Ureter (tissue), 1 donor: ENCODE results near the gene ZNF491. TPM values are rescaled to one million over a fixed set of nuclear protein-coding genes. Genes with fewer than 3 reads are reported as not detected.
"Not testable (repeated sequence)": the region's sequence is repeated elsewhere in the genome, so short reads cannot be mapped to it uniquely, and the experiment has no call there.

Source experiments
- DNase-seq: peaks from one replicate; pipeline ENCODE4 v3.0.0-alpha.2; 2020; ENCODE audit warnings: low spot score
- total RNA-seq: library from RNA; stranded (reverse); gene quantifications from one replicate; pipeline ENCODE4 v1.2.4, GENCODE V29; 2023
- donor health status: DM: yes; HTN: yes; CAD: no.

The ZNF491 gene
- total RNA-seq, result 2.3 TPM

DNA sequence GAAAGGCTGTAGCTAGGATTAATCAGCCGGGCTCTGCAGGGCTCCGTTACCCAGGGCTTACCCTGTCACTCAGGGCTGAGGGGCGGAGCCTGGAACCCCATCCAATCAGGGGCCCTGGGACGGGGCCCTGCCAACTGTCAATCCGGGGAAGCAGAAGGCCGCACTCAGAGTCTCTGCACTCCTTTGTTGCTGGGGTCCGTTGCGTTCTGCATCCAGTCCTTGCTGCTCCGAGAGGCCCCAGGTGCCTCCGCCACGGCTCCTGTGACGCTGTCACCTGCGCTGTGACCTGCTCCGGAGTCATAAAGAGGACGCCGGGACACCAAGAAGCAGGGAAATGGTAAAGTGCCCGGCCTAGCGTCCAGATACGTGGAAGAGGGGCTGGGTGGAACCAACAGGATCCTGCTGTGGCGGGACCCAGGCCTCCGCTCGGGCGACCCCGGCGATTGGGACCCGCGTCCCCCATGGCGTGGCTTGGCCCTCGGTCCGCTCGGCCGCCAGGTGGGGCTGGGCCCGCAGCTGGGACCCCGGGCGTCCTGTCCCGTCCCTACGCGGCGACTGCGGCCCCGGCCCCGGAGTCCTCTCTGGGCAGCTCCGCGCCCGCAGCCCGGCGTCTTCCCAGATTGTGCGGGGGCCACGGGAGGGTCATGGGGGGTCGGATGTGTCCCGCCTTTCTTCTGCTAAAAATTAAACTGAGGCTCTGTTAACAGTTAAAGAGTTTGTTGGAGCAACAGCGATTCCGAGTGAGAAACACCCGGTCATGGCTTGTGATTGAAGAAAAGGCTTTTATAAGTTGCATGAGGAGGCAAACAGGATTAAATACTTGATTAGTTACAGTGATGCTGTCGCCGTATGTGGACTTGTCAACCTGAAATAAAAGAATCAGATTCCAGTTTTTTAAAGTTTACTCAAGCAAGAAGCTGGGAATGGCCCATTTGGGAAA is at the start of gene ZNF491:
Gene ZNF491 (plus strand): TSS at position 133 of the 940 bp plus-strand sequence. CDS start 7,431 bp downstream, outside the sequence.
- DNase-seq, result peak; percentile 92

DNA sequence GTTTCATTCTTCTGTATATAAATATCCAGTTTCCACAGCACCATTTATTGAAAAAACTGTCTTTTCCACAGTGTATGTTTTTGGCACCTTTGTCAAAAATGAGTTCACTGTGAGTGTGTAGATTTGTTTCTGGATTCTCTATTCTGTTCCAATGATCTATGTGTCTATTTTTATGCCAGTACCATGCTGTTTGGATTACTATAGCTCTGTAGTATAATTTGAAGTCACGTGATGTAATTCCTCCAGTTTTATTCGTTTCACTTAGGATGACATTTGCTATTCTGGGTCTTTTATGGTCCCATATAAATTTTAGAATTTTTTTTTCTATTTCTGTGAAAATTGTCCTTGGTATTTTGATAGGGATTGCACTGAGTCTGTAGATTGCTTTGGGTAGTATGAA is 48.6 kb upstream of the ZNF491 start:
- no peak for DNase-seq

DNA sequence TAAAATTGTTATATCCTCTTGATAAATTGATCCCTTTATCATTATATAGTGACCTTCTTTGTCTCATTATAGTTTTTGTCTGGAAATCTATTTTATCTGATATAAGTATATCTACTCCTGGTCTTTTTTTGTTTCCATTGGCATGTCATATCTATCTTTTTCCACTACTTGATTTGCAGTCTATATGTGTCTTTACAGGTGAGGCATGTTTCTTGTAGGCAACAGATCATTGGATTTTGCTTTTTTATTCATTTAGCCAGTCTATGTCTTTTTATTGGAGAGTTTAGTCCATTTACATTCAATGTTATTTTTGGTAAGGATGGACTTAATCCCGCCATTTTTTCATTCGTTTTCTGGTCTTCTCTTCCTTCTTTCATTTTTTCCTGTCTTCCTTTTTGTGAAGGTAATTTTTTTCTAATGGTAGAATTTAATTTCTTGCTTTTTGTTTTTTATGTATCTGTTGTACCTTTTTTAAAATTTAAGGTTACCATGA is 46.0 kb upstream of the ZNF491 start:
- no peak for DNase-seq

DNA sequence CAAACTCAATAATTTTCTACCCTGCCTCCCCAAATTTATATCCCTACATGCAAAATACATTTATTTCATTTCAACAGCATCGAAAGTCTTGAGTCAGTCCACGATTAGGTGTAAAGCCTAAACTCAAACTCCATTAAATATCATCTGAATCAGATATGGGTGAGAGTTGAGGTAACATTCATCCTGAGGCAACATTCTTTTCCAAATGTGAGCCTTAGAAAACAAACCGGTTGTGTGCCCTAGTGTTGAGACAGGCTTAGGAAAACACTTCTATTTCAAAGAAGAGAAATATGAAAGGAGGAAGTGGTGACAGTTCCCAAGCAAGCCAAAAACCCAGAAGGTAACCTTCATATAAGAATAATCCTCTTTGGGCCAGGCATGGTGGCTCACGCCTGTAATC is 43.7 kb upstream of the ZNF491 start:
- no peak for DNase-seq

DNA sequence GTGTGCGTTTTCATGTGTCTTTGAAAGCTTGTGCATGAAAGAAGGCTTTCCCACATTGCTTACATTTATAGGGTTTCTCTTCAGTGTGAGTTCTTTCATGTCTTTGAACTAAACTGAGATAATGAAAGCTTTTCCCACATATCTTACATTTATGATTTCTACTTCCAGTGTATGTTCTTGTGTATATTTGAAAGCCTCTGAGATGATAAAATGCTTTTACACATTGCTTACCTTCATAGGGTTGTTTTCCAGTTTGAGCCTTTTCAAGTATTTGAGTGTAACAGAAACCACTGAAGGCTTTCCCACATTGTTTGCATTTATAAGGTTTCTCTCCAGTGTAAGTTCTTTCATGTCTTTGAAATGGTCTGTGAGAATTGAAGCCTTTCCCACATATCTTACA is 41.4 kb upstream of the ZNF491 start:
- no peak for DNase-seq

DNA sequence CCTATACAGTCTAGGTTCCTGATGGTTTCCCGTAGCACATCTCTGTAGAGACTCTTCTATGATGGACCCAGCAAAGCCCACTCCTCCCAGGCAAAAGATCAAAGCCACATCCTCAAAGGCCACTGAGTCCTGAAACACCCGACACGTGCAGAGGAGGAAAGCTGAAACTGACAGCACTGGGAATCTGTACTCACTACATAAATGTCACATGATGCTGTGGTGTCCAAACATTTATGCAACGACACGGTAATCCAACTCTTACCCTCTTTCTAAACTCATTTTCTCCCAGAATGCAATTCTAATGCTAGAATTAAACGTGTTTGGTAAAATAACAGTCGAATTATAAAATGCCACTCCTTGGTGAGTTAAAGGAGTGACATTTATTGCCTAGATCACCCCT is 38.5 kb upstream of the ZNF491 start:
- DNase-seq, result no peak

DNA sequence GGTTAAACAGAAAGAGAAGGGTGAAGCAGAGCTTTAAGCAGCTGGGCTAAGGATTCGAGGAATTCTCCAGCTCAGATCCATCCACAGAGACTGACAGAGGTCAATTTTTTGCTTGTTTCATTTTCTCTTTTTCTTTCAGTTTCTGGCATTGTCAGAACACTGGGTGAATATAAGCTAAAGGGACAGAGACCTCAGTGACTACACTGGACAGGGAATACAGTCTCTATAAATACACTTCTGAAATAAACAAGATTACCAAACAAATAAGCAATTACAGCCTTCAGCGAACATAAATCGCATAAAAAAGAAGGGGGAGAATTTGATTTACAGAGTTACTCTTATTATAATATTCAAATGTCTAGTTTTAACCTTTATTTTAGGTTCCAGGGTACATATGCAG is 35.2 kb upstream of the ZNF491 start:
- no peak for DNase-seq

DNA sequence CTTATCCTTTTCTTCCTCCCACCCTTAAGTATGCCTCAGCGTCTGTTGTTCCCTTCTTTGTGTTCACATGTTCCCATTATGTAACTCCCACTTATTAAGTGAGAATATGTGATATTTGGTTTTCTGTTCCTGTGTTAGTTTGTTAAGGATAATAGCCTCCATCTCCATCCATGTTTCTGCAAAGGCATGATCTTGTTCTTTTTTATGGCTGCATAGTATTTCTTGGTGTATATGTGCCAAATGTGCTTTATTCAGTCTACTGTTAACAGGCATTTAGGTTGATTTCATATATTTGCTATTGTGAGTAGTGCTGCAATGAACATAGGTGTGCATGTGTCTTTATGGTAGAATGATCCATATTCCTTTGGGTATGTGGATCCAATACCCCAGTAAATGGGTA is 34.7 kb upstream of the ZNF491 start:
- DNase-seq, result no peak

DNA sequence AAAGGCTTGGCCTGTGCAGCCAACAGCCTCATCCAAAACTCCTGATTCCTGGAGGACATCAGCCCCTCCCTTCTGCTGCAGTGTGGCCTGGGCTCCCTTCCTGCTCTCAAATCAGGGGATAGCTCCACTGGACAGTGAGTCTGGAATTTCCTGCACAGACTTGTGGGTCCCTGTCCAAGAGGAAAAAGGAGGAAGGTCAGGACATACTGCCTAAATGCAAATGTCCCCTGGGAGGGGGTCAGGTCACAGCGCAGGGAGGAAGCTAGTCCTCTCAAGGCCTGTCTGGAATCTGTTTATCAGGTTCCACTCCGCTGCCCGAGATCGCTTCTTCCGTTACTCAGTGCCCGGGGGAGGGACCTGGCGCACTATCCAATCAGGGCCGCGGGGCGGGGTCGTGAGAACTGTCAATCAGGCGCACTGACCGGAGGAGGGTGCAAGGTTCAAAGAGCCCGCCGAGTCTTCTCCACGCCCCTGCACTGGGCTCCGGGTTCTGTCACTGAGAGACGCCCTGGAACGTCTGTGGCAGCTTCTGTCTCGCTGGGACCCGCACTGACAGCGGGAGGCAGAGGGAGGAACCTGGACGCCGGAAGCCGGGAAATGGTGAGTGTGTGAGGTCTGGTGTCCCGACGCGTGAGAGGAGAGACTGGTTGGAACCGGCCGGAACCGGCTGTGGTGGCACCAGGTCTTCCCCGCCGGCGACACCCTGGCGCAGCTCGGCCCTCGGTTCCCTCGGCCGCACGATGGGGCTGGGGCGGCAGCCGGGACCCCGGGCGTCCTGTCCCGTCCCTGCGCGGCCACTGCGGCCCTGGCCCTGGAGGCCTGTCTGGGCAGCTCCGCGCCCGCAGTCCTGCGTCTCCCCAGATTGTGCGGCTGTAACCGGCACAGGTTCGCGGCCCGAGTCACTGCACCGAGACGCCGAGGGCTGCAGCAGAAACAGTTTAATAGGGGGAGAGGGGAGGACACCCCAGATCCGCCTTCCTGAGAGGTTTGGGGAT is 31.4 kb upstream of the ZNF491 start, which contains the start of gene ZNF441:
Gene ZNF441 (plus strand): TSS at position 404 of the 995 bp plus-strand sequence. CDS start 194 bp downstream, at position 598.
- DNase-seq, result peak; percentile 99

DNA sequence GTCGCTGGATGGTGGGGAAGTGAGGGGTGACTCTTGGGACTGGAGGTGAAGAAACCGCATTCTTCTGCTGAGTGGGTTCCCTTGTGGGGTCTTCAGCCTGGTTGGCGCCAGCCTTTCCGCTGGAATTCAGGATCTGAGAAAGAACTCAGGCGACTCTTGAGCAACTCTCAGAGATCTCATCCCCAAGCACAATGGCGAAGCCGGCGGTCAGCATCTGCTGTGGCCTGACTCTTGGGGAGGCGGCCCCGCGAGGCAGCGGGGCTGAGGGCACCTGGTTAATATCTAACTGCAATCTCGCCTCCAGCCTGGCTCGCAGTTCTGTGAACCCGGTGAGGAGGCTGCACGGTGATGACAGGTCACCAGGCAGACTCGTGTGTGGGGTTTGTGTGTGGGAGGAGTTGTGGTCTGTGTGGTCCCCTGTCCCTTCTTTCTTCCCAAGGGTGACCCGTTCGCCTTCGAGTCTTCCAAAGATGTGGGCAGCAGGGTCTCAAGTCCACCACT is 30.6 kb upstream of the ZNF491 start:
- DNase-seq, result peak; percentile 59

DNA sequence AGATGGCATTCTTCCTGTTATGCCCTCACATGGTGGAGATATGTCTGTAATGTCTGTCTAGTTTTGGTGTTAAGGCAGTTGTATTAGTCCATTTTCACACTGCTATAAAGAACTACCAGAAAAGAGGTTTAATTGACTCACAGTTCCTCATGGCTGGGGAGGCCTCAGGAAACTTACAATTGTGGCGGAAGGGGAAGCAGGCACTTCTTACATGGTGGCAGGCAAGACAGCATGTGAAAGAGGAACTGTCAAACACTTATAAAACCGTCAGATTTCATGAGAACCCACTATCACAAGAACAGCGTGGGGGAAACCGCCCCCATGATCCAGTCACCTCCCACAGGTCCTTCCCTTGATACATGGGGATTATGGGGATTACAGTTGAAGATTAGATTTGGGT is 28.3 kb upstream of the ZNF491 start:
- no peak for DNase-seq

DNA sequence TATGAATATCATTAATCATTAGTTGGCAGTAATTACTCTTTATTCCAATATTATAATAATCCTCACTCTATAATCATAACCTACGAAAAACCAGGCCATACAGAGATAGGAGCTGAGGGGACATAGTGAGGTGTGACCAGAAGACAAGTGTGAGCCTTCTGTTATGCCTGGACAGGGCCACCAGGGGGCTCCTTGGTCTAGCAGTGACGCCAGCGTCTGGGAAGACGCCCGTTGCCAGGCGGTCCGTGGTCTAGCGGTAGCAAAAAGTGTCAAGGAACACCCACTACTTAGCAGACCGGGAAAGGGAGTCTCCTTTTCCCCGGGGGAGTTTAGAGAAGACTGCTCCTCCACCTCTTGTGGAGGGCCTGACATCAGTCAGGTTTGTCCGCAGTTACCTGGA is 26.8 kb upstream of the ZNF491 start:
- not testable (repeated sequence) for DNase-seq

DNA sequence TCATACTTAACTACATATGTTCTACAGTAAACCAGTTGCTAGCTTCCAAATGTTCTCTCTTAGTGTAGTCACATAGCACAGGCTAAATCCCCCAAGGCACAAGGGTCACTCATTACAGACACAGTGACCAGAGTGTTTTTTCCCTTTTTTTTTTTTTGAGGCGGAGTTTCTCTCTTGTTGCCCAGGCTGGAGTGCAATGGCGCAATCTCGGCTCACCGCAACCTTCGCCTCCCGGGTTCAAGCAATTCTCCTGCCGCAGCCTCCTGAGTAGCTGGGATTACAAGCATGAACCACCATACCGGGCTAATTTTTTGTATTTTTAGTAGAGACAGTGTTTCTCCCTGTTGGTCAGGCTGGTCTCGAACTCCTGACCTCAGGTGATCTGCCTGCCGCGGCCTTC is 21.7 kb upstream of the ZNF491 start:
- DNase-seq, result not testable (repeated sequence)

DNA sequence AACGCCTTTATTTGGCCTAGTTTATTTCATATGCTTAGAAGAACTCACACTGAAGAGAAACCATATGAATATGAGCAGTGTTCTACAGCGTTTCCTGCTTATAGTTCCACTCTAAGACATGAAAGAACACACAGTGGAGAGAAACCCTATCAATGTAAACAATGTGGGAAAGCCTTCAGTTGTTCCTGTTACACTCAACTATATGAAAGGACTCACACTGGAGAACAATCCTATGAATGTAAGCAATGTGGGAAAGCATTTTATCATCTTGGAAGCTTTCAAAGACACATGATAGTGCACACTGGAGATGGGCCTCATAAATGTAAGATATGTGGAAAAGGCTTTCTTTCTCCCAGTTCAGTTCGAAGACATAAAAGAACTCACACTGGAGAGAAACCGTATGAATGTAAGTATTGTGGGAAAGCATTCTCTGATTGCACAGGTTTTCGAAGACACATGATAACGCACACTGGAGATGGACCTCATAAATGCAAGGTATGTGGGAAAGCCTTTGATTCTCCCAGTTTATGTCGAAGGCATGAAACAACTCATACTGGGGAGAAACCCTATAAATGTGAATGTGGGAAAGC is 17.8 kb upstream of the ZNF491 start:
- DNase-seq, result no peak

DNA sequence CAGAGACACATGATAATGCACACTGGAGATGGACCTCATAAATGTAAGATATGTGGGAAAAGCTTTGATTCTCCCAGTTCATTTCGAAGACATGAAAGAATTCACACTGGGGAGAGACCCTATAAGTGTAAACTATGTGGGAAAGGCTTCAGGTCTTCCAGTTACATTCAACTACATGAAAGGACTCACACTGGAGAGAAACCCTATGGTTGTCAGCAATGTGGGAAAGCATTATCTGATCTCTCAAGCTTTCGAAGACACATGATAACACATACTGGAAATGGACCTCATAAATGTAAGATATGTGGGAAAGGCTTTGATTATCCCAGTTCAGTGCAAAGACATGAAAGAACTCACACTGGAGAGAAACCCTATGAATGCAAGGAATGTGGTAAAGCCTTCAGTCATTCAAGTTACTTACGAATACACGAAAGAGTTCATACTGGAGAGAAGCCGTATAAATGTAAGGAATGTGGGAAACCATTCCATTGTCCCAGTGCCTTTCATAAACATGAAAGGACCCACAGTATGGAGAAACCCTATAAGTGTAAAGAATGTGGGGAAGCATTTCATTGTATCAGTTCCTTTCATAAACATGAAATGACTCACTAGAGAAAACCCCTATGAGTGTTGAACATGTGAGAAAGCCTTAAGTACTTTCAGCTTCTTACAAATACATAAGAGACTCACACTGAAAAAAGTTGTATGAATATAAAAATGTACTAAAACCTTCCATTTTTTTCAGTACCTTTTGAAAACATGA is 16.8 kb upstream of the ZNF491 start:
- DNase-seq, result no peak

DNA sequence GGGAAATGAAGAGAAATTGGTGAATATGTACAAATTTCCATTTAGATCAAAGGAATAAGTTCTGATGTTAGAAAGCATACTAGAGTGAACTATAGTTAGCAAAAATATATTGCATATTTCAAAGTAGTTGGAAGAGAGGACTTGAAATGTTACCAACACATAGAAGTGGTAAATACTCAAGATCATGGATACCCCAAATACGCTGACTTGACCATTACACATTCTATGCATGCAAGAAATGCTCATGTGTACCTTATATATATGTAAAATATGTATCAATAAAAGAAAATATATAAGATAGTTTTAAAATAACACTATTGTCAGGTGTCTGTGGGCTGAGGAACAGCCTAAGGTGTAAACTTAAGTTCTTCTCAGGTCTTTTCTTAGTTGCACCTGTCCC is 14.6 kb upstream of the ZNF491 start:
- no peak for DNase-seq

DNA sequence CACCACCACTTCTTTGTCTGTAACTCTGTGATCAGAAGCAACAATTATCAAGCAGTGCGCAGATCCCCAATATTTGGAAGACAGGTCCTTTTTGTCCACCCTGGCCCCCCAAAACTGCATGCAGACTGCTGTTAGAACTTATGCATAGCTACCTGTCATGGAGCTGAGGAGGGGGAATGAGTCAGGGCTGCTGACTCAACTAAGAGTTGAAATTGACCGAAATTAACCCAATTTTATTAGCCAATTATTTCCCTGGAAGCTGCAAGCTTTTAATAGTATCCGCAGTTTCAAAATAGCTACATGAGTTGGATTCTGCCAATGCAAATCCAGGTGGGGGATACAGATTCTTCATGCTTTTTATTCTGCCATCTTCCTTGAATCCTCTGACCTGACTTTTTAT is 14.0 kb upstream of the ZNF491 start:
- DNase-seq, result no peak

DNA sequence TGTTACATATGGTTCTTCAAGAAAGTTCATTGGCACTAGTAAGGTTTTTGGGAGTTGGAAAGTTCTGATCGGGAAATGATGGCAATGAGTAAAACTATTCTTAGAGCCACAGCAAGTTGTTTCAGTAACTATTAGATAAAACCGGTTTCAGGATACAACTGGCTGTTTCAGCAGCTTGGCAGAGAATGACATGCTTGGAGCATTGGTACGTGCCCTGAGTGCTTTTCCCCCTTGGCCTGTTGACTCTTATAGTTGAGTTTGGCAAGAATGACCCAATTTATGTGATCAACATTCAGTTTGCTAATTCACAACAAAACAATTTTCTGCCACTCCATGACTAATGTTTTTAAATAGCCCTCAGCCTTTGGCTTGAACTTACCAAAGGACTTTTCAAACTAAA is 10.8 kb upstream of the ZNF491 start:
- DNase-seq, result no peak

DNA sequence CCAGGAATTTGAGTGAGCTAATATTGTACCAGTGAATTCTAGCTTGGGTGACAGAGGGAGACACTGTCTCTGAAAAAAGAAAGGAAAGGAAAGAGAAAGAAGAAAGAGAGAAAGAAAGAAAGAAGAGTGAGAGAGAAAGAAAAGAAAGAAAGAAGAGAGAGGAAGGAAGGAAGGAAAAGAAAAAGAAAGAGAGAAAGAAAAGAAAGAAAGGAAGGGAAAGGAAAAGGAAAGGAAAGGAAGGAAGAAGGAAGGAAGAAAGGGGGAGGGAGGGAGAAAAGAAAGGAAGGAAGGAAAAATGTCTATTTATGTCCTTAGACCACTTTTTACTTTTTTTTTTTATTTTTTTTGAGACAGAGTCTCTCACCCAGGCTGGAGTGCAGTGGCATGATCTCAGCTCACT is 5.4 kb upstream of the ZNF491 start:
- no peak for DNase-seq

DNA sequence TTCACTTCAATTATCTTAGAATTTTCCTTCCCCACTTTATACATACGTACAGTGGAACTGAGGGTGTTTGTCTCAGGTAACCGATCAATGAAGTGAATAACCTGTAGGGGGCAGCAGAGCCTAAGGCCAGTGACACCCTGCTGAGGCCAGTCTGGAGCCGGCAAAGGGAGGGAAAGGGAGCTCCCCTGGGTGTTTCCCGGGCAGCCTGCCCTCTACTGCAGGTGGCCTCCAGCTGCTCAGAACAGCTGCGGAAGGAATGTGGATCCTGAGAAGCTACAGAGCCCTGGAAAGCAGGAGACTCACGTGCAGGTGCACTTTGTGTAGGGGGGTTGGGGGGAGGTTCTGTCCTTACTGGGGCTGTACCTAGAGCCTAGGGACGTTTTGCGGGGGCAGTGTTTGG is 832 bp upstream of the ZNF491 start:
- DNase-seq, result peak; percentile 89
